ENCODE data around the gene RYR3. TPM values are rescaled to one million over a fixed set of nuclear protein-coding genes. Genes with fewer than 3 reads are reported as not detected.

RYR3 gene
- total RNA-seq, 1 experiment from 2014 or later = 0.84 TPM

GRCh38 chr15:33846862-33847261 is 536.1 kb downstream of the RYR3 start:
- in situ Hi-C loops (cut with HindIII; ENCODE audit: low pct_unique_long_range_greater_than_20kb, low sequenced_read_pairs) = no loop called here
- DNase-seq (ENCODE audit: low read depth) = no peak

- DNase-seq (ENCODE audit: low read depth) = no peak
- in situ Hi-C loops (cut with HindIII; ENCODE audit: low pct_unique_long_range_greater_than_20kb, low sequenced_read_pairs) = no loop called here
Observed at GRCh38 chr15:33848011-33848410, 537.2 kb downstream of the RYR3 start.

- DNase-seq (ENCODE audit: low read depth) = no peak
- in situ Hi-C loops (cut with HindIII; ENCODE audit: low pct_unique_long_range_greater_than_20kb, low sequenced_read_pairs) = no loop called here
Observed at GRCh38 chr15:33851079-33851478, 540.3 kb downstream of the RYR3 start.

- DNase-seq (ENCODE audit: low read depth) = no peak
- in situ Hi-C loops (cut with HindIII; ENCODE audit: low pct_unique_long_range_greater_than_20kb, low sequenced_read_pairs) = no loop called here
Observed at GRCh38 chr15:33852094-33852493, 541.3 kb downstream of the RYR3 start.

- in situ Hi-C loops (cut with HindIII; ENCODE audit: low pct_unique_long_range_greater_than_20kb, low sequenced_read_pairs) = no loop called here
- DNase-seq (ENCODE audit: low read depth) = peak; percentile 33
Observed at GRCh38 chr15:33852570-33852969, 541.8 kb downstream of the RYR3 start.

GRCh38 chr15:33857726-33858125 is 547.0 kb downstream of the RYR3 start:
- in situ Hi-C loops (cut with HindIII; ENCODE audit: low pct_unique_long_range_greater_than_20kb, low sequenced_read_pairs) = no loop called here
- DNase-seq (ENCODE audit: low read depth) = no peak

GRCh38 chr15:33858836-33859235 is 548.1 kb downstream of the RYR3 start:
- no peak for DNase-seq (ENCODE audit: low read depth)
- in situ Hi-C loops (cut with HindIII; ENCODE audit: low pct_unique_long_range_greater_than_20kb, low sequenced_read_pairs) = no loop called here

GRCh38 chr15:33859992-33860545 is 549.3 kb downstream of the RYR3 start:
- no peak for DNase-seq (ENCODE audit: low read depth)
- in situ Hi-C loops (cut with HindIII; ENCODE audit: low pct_unique_long_range_greater_than_20kb, low sequenced_read_pairs) = no loop called here

GRCh38 chr15:33860754-33861153 is 550.0 kb downstream of the RYR3 start:
- DNase-seq (ENCODE audit: low read depth) = no peak
- in situ Hi-C loops (cut with HindIII; ENCODE audit: low pct_unique_long_range_greater_than_20kb, low sequenced_read_pairs) = no loop called here

- in situ Hi-C loops (cut with HindIII; ENCODE audit: low pct_unique_long_range_greater_than_20kb, low sequenced_read_pairs) = no loop called here
Observed at GRCh38 chr15:33864360-33865075, 553.8 kb downstream of the RYR3 start.

GRCh38 chr15:33865416-33865815 is 554.6 kb downstream of the RYR3 start:
- DNase-seq (ENCODE audit: low read depth) = no peak
- in situ Hi-C loops (cut with HindIII; ENCODE audit: low pct_unique_long_range_greater_than_20kb, low sequenced_read_pairs) = no loop called here

More at GRCh38 chr15:33864360-33865075, 553.8 kb downstream of the RYR3 start:
- DNase-seq (ENCODE audit: low read depth) = no peak

- in situ Hi-C loops (cut with HindIII; ENCODE audit: low pct_unique_long_range_greater_than_20kb, low sequenced_read_pairs) = no loop called here
- no peak for DNase-seq (ENCODE audit: low read depth)
Observed at GRCh38 chr15:33866101-33866737, 555.5 kb downstream of the RYR3 start.

- DNase-seq (ENCODE audit: low read depth) = no peak
- in situ Hi-C loops (cut with HindIII; ENCODE audit: low pct_unique_long_range_greater_than_20kb, low sequenced_read_pairs) = no loop called here
Observed at GRCh38 chr15:33871980-33872379, 561.2 kb downstream of the RYR3 start.

- DNase-seq (ENCODE audit: low read depth) = no peak
- in situ Hi-C loops (cut with HindIII; ENCODE audit: low pct_unique_long_range_greater_than_20kb, low sequenced_read_pairs) = no loop called here
Observed at GRCh38 chr15:33872416-33873106, 561.8 kb downstream of the RYR3 start.

GRCh38 chr15:33874156-33874555 is 563.4 kb downstream of the RYR3 start:
- in situ Hi-C loops (cut with HindIII; ENCODE audit: low pct_unique_long_range_greater_than_20kb, low sequenced_read_pairs) = no loop called here
- no peak for DNase-seq (ENCODE audit: low read depth)

GRCh38 chr15:33882921-33883320 is 572.2 kb downstream of the RYR3 start:
- DNase-seq (ENCODE audit: low read depth) = no peak
- in situ Hi-C loops (cut with HindIII; ENCODE audit: low pct_unique_long_range_greater_than_20kb, low sequenced_read_pairs) = no loop called here

GRCh38 chr15:33888176-33888575 is 577.4 kb downstream of the RYR3 start:
- no peak for DNase-seq (ENCODE audit: low read depth)
- in situ Hi-C loops (cut with HindIII; ENCODE audit: low pct_unique_long_range_greater_than_20kb, low sequenced_read_pairs) = no loop called here

- in situ Hi-C loops (cut with HindIII; ENCODE audit: low pct_unique_long_range_greater_than_20kb, low sequenced_read_pairs) = no loop called here
- no peak for DNase-seq (ENCODE audit: low read depth)
Observed at GRCh38 chr15:33894193-33894592, 583.4 kb downstream of the RYR3 start.

- DNase-seq (ENCODE audit: low read depth) = no peak
- in situ Hi-C loops (cut with HindIII; ENCODE audit: low pct_unique_long_range_greater_than_20kb, low sequenced_read_pairs) = no loop called here
Observed at GRCh38 chr15:33902043-33902442, 591.3 kb downstream of the RYR3 start.
